Stomach (tissue), 9 donors: ENCODE data around the gene LAMB4. TPM values are rescaled to one million over a fixed set of nuclear protein-coding genes. Genes with fewer than 3 reads are reported as not detected.

Experiments used
- DNase-seq, 2 donors: peaks; one replicate each; pipeline versions ENCODE4 v3.0.0 to v3.0.0-alpha.2; 2013 to 2019
- H3K27ac ChIP-seq, 5 donors: fragments of 200-600 bp in 4 of 5; sonication (generic) in 4 of 5; one replicate each; pipeline ENCODE4 v1.5.1; 2013 to 2019; ENCODE audit warnings: mild to moderate bottlenecking in 1 of 5, moderate library complexity in 1 of 5
- H3K27me3 ChIP-seq, 3 donors: fragments of 200-600 bp; sonication (generic); one replicate each; pipeline ENCODE4 v1.5.1; 2017 to 2019; ENCODE audit warnings: mixed run types in 1 of 3
- H3K36me3 ChIP-seq, 4 donors: fragments of 200-600 bp; sonication (generic); 1 replicate in 3 of 4; 2 replicates in 1 of 4; pipeline ENCODE4 v1.5.1; 2016 to 2019
- H3K4me1 ChIP-seq, 4 donors: fragments of 200-600 bp; sonication (generic); one replicate each; pipeline ENCODE4 v1.5.1; 2016 to 2019
- H3K4me3 ChIP-seq, 4 donors: fragments of 200-600 bp; sonication (generic) in 3 of 4; one replicate each; pipeline ENCODE4 v1.5.1; 2016 to 2019; ENCODE audit warnings: mild to moderate bottlenecking in 1 of 4
- H3K9me3 ChIP-seq, 4 donors: fragments of 200-600 bp; sonication (generic); one replicate each; pipeline ENCODE4 v1.5.1; 2016 to 2019
- CTCF ChIP-seq, 7 experiments: fragments of 450-650 bp in 4 of 7; fragments of 200-600 bp in 3 of 7; sonication (generic) in 3 of 7; IDR thresholded peaks; one replicate each; pipeline ENCODE4 v1.5.1; 2016 to 2019; ENCODE audit warnings: antibody characterized with exemption in 7 of 7, control low read depth in 2 of 7, mild to moderate bottlenecking in 1 of 7
- EP300 ChIP-seq: sonication (generic); formaldehyde crosslinking; IDR thresholded peaks from one replicate; pipeline ENCODE4 v1.6.1; 2017; ENCODE audit warnings: antibody characterized with exemption
- POLR2A ChIP-seq, 4 donors: fragments of 450-650 bp; IDR thresholded peaks; one replicate each; pipeline ENCODE4 v1.6.1; 2016; ENCODE audit warnings: antibody characterized with exemption in 4 of 4, control low read depth in 2 of 4, mild to moderate bottlenecking in 1 of 4, moderate library complexity in 1 of 4
- POLR2AphosphoS5 ChIP-seq, 3 donors: sonication (generic); formaldehyde crosslinking; IDR thresholded peaks; one replicate each; pipeline ENCODE4 v1.6.1; 2016; ENCODE audit warnings: antibody characterized with exemption in 3 of 3
- WGBS, 5 donors: extraction: QIAGEN DNeasy Blood & Tissue Kit in 3 of 5; methylation state at CpG; one replicate each; pipeline versions ENCODE4 v1.1.5 to v1.1.7; 2013 to 2018; 5-methylcytosine and 5-hydroxymethylcytosine counted together
- intact Hi-C: fragments of 100-400 bp; cut with DNase I; formaldehyde crosslinking; loops from one replicate; pipeline ENCODE4 v1.15.1; 2023; ENCODE audit warnings: low total_unique reads
- polyA plus RNA-seq, 3 donors: library from polyadenylated mRNA; stranded (reverse); fragments of 200-250 nt; gene quantifications; one replicate each; pipeline ENCODE4 v1.2.3, GENCODE V29; 2013
- total RNA-seq, 5 donors: library from RNA; depleted of rRNA; stranded (reverse); fragments of >200 nt; gene quantifications; one replicate each; pipeline versions ENCODE4 v1.1.0 to v1.2.3, GENCODE V29; 2014 to 2016
- donor health status: healthy with polysubstance abuse.
- donor health status: Bipolar disorder and iron deficiency.
- donor health status: healthy.

Gene LAMB4
- total and polyA plus RNA-seq, 8 donors = under 0.01 to 8.5 (median 1.7) TPM; not detected in 2

- H3K27ac ChIP-seq = no peak overlapping the region
- WGBS, 5 donors = 83 to 92% (median 86%) methylated on average over 5 of the region's 5 CpGs
- no peaks in the 10 kb centered on the region for H3K27me3 ChIP-seq
- no peaks in the 10 kb centered on the region for H3K9me3 ChIP-seq
- no peak overlapping the region for H3K4me3 ChIP-seq
- no peaks in the 10 kb centered on the region for H3K4me1 ChIP-seq
- no peak for DNase-seq
- intact Hi-C loops = no loop called here
- TF ChIP-seq CTCF (IDR thresholded peaks at IDR 0.05) (no peak), POLR2AphosphoS5 (IDR thresholded peaks at IDR 0.05) (no peak), POLR2A (IDR thresholded peaks at IDR 0.05) (no peak), EP300 (no peak)
- no peaks in the 10 kb centered on the region for H3K36me3 ChIP-seq
Measured at GRCh38 chr7:108127461-108127860, 2.7 kb downstream of the LAMB4 start.

- H3K4me1 ChIP-seq = no peaks in the 10 kb centered on the region
Measured at GRCh38 chr7:108124820-108125219, 5.3 kb downstream of the LAMB4 start.

GRCh38 chr7:108122181-108122580, 8.0 kb downstream of the LAMB4 start:
- no peaks in the 10 kb centered on the region for H3K27me3 ChIP-seq
- no peak overlapping the region for H3K27ac ChIP-seq
- no peak overlapping the region for H3K4me3 ChIP-seq
- intact Hi-C loops = no loop called here
- no peaks in the 10 kb centered on the region for H3K9me3 ChIP-seq
- DNase-seq = no peak
- no peaks in the 10 kb centered on the region for H3K4me1 ChIP-seq
- TF ChIP-seq POLR2AphosphoS5 (IDR thresholded peaks at IDR 0.05) = no peak
- no peak for TF ChIP-seq EP300
- no peak for TF ChIP-seq POLR2A (IDR thresholded peaks at IDR 0.05)
- TF ChIP-seq CTCF (IDR thresholded peaks at IDR 0.05) = no peak
- H3K36me3 ChIP-seq = no peaks in the 10 kb centered on the region

More at GRCh38 chr7:108124820-108125219, 5.3 kb downstream of the LAMB4 start:
- Histone ChIP-seq H3K4me3 (no peak overlapping the region), H3K27me3 (no peaks in the 10 kb centered on the region), H3K9me3 (no peaks in the 10 kb centered on the region), H3K27ac (no peak overlapping the region), H3K36me3 (no peaks in the 10 kb centered on the region)
- WGBS, 5 donors = 83 to 96% (median 92%) methylated on average over 3 of the region's 3 CpGs
- TF ChIP-seq POLR2A (IDR thresholded peaks at IDR 0.05) (no peak), EP300 (no peak), POLR2AphosphoS5 (IDR thresholded peaks at IDR 0.05) (no peak), CTCF (IDR thresholded peaks at IDR 0.05) (no peak)
- no peak for DNase-seq
- intact Hi-C loops = no loop called here

- H3K9me3 ChIP-seq = no peaks in the 10 kb centered on the region
- H3K36me3 ChIP-seq = no peaks in the 10 kb centered on the region
- no peak for DNase-seq
- no peaks in the 10 kb centered on the region for H3K27me3 ChIP-seq
- intact Hi-C loops = no loop called here
- H3K27ac ChIP-seq = no peak overlapping the region
- H3K4me3 ChIP-seq = no peak overlapping the region
- TF ChIP-seq POLR2A (IDR thresholded peaks at IDR 0.05) = no peak
- no peak for TF ChIP-seq EP300
- TF ChIP-seq POLR2AphosphoS5 (IDR thresholded peaks at IDR 0.05) = no peak
- no peak for TF ChIP-seq CTCF (IDR thresholded peaks at IDR 0.05)
- WGBS, 5 donors = 59 to 70% (median 67%) methylated on average over 3 of the region's 3 CpGs
- no peaks in the 10 kb centered on the region for H3K4me1 ChIP-seq
Measured at GRCh38 chr7:108120933-108121332, 9.2 kb downstream of the LAMB4 start.
